Spleen (tissue), 7 donors: ENCODE measurements around the gene CLASP2.

Experiments
- CTCF ChIP-seq, 11 experiments: fragments of 200-600 bp in 7 of 11; fragments of 450-650 bp in 4 of 11; sonication (generic) in 4 of 11; IDR thresholded peaks in 8 of 11; conservative IDR thresholded peaks in 3 of 11; 1 replicate in 7 of 11; 2 replicates in 4 of 11; pipeline versions ENCODE4 v1.4.0 to v1.8.0; 2016 to 2021; ENCODE audit warnings: antibody characterized with exemption in 11 of 11, inconsistent platforms in 4 of 11, mild to moderate bottlenecking in 1 of 11
- POLR2A ChIP-seq, 3 donors: fragments of 450-650 bp; IDR thresholded peaks; one replicate each; pipeline ENCODE4 v1.5.1; 2017; ENCODE audit warnings: antibody characterized with exemption in 3 of 3, mild to moderate bottlenecking in 1 of 3
- donor health status: DM: no; HTN: no; CAD: no; lungs with moderate emphysema.
- donor health status: DM: no; HTN: no; CAD: no.
- donor health status: DM: no; HTN: no; CAD: no.

DNA sequence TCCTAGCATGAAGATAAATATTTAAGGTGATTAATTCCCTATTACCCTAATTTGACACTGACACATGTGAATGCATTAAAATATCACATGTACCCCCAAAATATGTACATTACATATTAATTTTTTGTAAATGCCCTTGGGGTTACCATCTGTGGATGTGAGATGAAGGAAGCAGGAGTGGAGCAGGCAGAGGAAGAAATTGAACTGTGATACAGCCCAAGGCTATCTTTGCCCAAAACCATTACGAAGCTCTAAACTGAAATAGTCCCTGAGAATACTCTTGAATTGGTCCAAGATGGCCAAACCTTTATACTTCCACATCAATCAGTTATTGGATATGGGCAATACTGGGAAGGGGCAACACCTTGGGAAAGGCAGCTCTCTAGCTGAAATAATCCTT lies 105.0 kb downstream of the CLASP2 start:
- no peak for TF ChIP-seq CTCF (IDR thresholded peaks at IDR 0.05 in 8 of 11, conservative IDR thresholded peaks at IDR 0.05 in 3 of 11)
- TF ChIP-seq POLR2A (IDR thresholded peaks at IDR 0.05), result no peak
